Activated naive CD8-positive, alpha-beta T cell treated with anti-CD3 and anti-CD28 coated beads, Interleukin-2, amount 50 U/mL, for 24 hours (primary cell): ENCODE measurements around the gene AVPR2.

Experiments
- ATAC-seq: fragments of 150-1000 bp; cut with Tn5 transposase; one replicate; pipeline ENCODE4 v1.10.0; 2021
- DNase-seq: peaks from one replicate; pipeline ENCODE4 v3.0.0; 2021
- H3K27ac Mint-ChIP-seq: one replicate; pipeline ENCODE4 v1.8.0; 2021; ENCODE audit warnings: mild to moderate bottlenecking, mixed read lengths
- H3K27me3 Mint-ChIP-seq: one replicate; pipeline ENCODE4 v1.8.0; 2021; ENCODE audit warnings: mixed read lengths
- H3K36me3 Mint-ChIP-seq: one replicate; pipeline ENCODE4 v1.8.0; 2021; ENCODE audit warnings: low read depth, mixed read lengths
- H3K4me1 Mint-ChIP-seq: one replicate; pipeline ENCODE4 v1.8.0; 2021; ENCODE audit warnings: mixed read lengths
- H3K4me3 Mint-ChIP-seq: one replicate; pipeline ENCODE4 v1.8.0; 2021; ENCODE audit warnings: mild to moderate bottlenecking, moderate library complexity, mixed read lengths
- H3K9me3 Mint-ChIP-seq: one replicate; pipeline ENCODE4 v1.8.0; 2021; ENCODE audit warnings: mixed read lengths

The AVPR2 gene

GRCh38 chrX:153934148-153934761 is 29.8 kb downstream of the AVPR2 start:
- Mint-ChIP-seq H3K4me3 (peak overlapping the region; percentile 84), H3K9me3 (no peaks in the 10 kb centered on the region), H3K4me1 (peaks cover 34% of the 10 kb centered on the region), H3K27ac (peak overlapping the region; percentile 81), H3K27me3 (no peaks in the 10 kb centered on the region), H3K36me3 (peaks cover 17% of the 10 kb centered on the region)
- DNase-seq, result no peak
- ATAC-seq, result no peak

GRCh38 chrX:153934762-153935325 is 30.4 kb downstream of the AVPR2 start, which contains the start of gene NAA10:
Gene NAA10, minus strand, starts transcription at chrX:153935037. Its CDS starts 133 bp downstream, at chrX:153934904.
- DNase-seq, result peak; percentile 65
- Mint-ChIP-seq H3K9me3 (no peaks in the 10 kb centered on the region), H3K4me1 (peaks cover 33% of the 10 kb centered on the region)

GRCh38 chrX:153935326-153935851 is 30.9 kb downstream of the AVPR2 start:
- no peaks in the 10 kb centered on the region for H3K27me3 Mint-ChIP-seq
- H3K9me3 Mint-ChIP-seq, result no peaks in the 10 kb centered on the region
- no peak for DNase-seq
- H3K4me1 Mint-ChIP-seq, result peaks cover 33% of the 10 kb centered on the region
- H3K27ac Mint-ChIP-seq, result peak overlapping the region; percentile 64
- peak; percentile 25 for ATAC-seq
- peaks cover 16% of the 10 kb centered on the region for H3K36me3 Mint-ChIP-seq
- peak overlapping the region; percentile 73 for H3K4me3 Mint-ChIP-seq

More at GRCh38 chrX:153934762-153935325, 30.4 kb downstream of the AVPR2 start, which contains the start of gene NAA10:
- peak; percentile 94 for ATAC-seq
- Mint-ChIP-seq H3K27me3 (no peaks in the 10 kb centered on the region), H3K36me3 (peaks cover 17% of the 10 kb centered on the region), H3K27ac (peak within 1 kb of the TSS; percentile 81), H3K4me3 (peak within 1 kb of the TSS; percentile 84)

- Mint-ChIP-seq H3K9me3 (no peaks in the 10 kb centered on the region), H3K4me3 (no peak overlapping the region), H3K27me3 (no peaks in the 10 kb centered on the region), H3K27ac (no peak overlapping the region), H3K36me3 (peaks cover 15% of the 10 kb centered on the region), H3K4me1 (peaks cover 31% of the 10 kb centered on the region)
- ATAC-seq, result no peak
- DNase-seq, result no peak
Measured at GRCh38 chrX:153937056-153937455, 32.6 kb downstream of the AVPR2 start.

- DNase-seq (peak; percentile 30), ATAC-seq (no peak)
- Mint-ChIP-seq H3K27ac (peak overlapping the region; percentile 22), H3K4me1 (peaks cover 27% of the 10 kb centered on the region), H3K36me3 (peaks cover 10% of the 10 kb centered on the region), H3K27me3 (no peaks in the 10 kb centered on the region), H3K9me3 (no peaks in the 10 kb centered on the region), H3K4me3 (no peak overlapping the region)
Measured at GRCh38 chrX:153938226-153938786, 33.8 kb downstream of the AVPR2 start.

GRCh38 chrX:153939573-153939972 is 35.1 kb downstream of the AVPR2 start:
- H3K4me3 Mint-ChIP-seq, result no peak overlapping the region
- ATAC-seq (no peak), DNase-seq (no peak)
- H3K36me3 Mint-ChIP-seq, result peaks cover 2% of the 10 kb centered on the region
- H3K27ac Mint-ChIP-seq, result no peak overlapping the region
- H3K27me3 Mint-ChIP-seq, result no peaks in the 10 kb centered on the region
- no peaks in the 10 kb centered on the region for H3K9me3 Mint-ChIP-seq
- H3K4me1 Mint-ChIP-seq, result peaks cover 34% of the 10 kb centered on the region

- H3K9me3 Mint-ChIP-seq, result no peaks in the 10 kb centered on the region
- ATAC-seq (no peak), DNase-seq (no peak)
- H3K27me3 Mint-ChIP-seq, result no peaks in the 10 kb centered on the region
- H3K4me3 Mint-ChIP-seq, result peak overlapping the region; percentile 76
- peaks cover under 1% of the 10 kb centered on the region for H3K36me3 Mint-ChIP-seq
- H3K4me1 Mint-ChIP-seq, result peaks cover 27% of the 10 kb centered on the region
- peak overlapping the region; percentile 89 for H3K27ac Mint-ChIP-seq
Measured at GRCh38 chrX:153941336-153942252, 37.1 kb downstream of the AVPR2 start.

- ATAC-seq, result no peak
- Mint-ChIP-seq H3K4me3 (peak within 1 kb of the TSS; percentile 80), H3K27ac (peak within 1 kb of the TSS; percentile 54), H3K9me3 (no peaks in the 10 kb centered on the region), H3K27me3 (no peaks in the 10 kb centered on the region), H3K4me1 (peaks cover 34% of the 10 kb centered on the region), H3K36me3 (peaks cover 4% of the 10 kb centered on the region)
- DNase-seq, result peak; percentile 42
Measured at GRCh38 chrX:153944140-153944799, 39.8 kb downstream of the AVPR2 start, which contains the start of gene RENBP. Gene RENBP, minus strand, starts transcription at chrX:153944643. Its CDS starts 33 bp downstream, at chrX:153944610.

GRCh38 chrX:153944800-153945150 is 40.3 kb downstream of the AVPR2 start:
- H3K36me3 Mint-ChIP-seq, result peaks cover 6% of the 10 kb centered on the region
- ATAC-seq (no peak), DNase-seq (no peak)
- no peaks in the 10 kb centered on the region for H3K27me3 Mint-ChIP-seq
- H3K9me3 Mint-ChIP-seq, result no peaks in the 10 kb centered on the region
- no peak overlapping the region for H3K27ac Mint-ChIP-seq
- peaks cover 39% of the 10 kb centered on the region for H3K4me1 Mint-ChIP-seq
- H3K4me3 Mint-ChIP-seq, result peak overlapping the region; percentile 80

- Mint-ChIP-seq H3K4me1 (peaks cover 45% of the 10 kb centered on the region), H3K36me3 (peaks cover 14% of the 10 kb centered on the region), H3K27ac (no peak overlapping the region), H3K9me3 (no peaks in the 10 kb centered on the region), H3K4me3 (no peak overlapping the region), H3K27me3 (no peaks in the 10 kb centered on the region)
- ATAC-seq (no peak), DNase-seq (no peak)
Measured at GRCh38 chrX:153945956-153946943, 41.8 kb downstream of the AVPR2 start.

- Mint-ChIP-seq H3K9me3 (no peaks in the 10 kb centered on the region), H3K4me3 (peak overlapping the region; percentile 42), H3K36me3 (peaks cover 19% of the 10 kb centered on the region), H3K4me1 (peaks cover 46% of the 10 kb centered on the region), H3K27ac (peak overlapping the region; percentile 91), H3K27me3 (no peaks in the 10 kb centered on the region)
- DNase-seq (peak; percentile 78), ATAC-seq (peak; percentile 78)
Measured at GRCh38 chrX:153947009-153947769, 42.7 kb downstream of the AVPR2 start.

GRCh38 chrX:153948002-153948466 is 43.6 kb downstream of the AVPR2 start:
- Mint-ChIP-seq H3K9me3 (no peaks in the 10 kb centered on the region), H3K27ac (peak overlapping the region; percentile 91), H3K36me3 (peaks cover 19% of the 10 kb centered on the region), H3K4me3 (no peak overlapping the region), H3K27me3 (no peaks in the 10 kb centered on the region), H3K4me1 (peaks cover 49% of the 10 kb centered on the region)
- no peak for ATAC-seq
- no peak for DNase-seq
